Skeletal muscle satellite cell (primary cell): ENCODE data around the gene APC.

Source experiments
- H3K27me3 ChIP-seq: 2 replicates; pipeline ENCODE4 v1.7.0; 2013; ENCODE audit warnings: low read length; ENCODE audit not compliant: control insufficient read depth, insufficient read depth
- H3K36me3 ChIP-seq: 2 replicates; pipeline ENCODE4 v1.7.0; 2013; ENCODE audit warnings: mild to moderate bottlenecking, control low read depth, low read length; ENCODE audit not compliant: insufficient read depth
- H3K4me1 ChIP-seq: 2 replicates; pipeline ENCODE4 v1.7.0; 2013; ENCODE audit warnings: low read length; ENCODE audit not compliant: control insufficient read depth, insufficient read depth
- H3K4me2 ChIP-seq: 2 replicates; pipeline ENCODE4 v1.7.0; 2013; ENCODE audit warnings: mild to moderate bottlenecking, low read length
- H3K4me3 ChIP-seq: 2 replicates; pipeline ENCODE4 v1.7.0; 2013; ENCODE audit warnings: low read length
- H3K9ac ChIP-seq: 2 replicates; pipeline ENCODE4 v1.7.0; 2013; ENCODE audit warnings: mild to moderate bottlenecking, low read depth, low read length, moderate library complexity
- H3K9me3 ChIP-seq: replicated peaks from 2 replicates; pipeline ENCODE4 v1.7.0; 2013; ENCODE audit warnings: mild to moderate bottlenecking, control low read depth, low read length

The APC gene

GRCh38 chr5:112720576-112720975 is 17.1 kb upstream of the APC start:
- no peak overlapping the region for H3K4me3 ChIP-seq
- no peaks in the 10 kb centered on the region for H3K36me3 ChIP-seq
- no peaks in the 10 kb centered on the region for H3K27me3 ChIP-seq
- no peak overlapping the region for H3K9ac ChIP-seq
- H3K4me2 ChIP-seq, result no peak overlapping the region
- H3K9me3 ChIP-seq, result no peaks in the 10 kb centered on the region
- no peaks in the 10 kb centered on the region for H3K4me1 ChIP-seq

GRCh38 chr5:112724901-112725300 is 12.8 kb upstream of the APC start:
- Histone ChIP-seq H3K4me2 (no peak overlapping the region), H3K36me3 (no peaks in the 10 kb centered on the region), H3K4me3 (no peak overlapping the region), H3K9ac (no peak overlapping the region), H3K27me3 (no peaks in the 10 kb centered on the region), H3K4me1 (no peaks in the 10 kb centered on the region), H3K9me3 (no peaks in the 10 kb centered on the region)

GRCh38 chr5:112729630-112730029 is 8.1 kb upstream of the APC start:
- H3K4me1 ChIP-seq, result peaks cover 7% of the 10 kb centered on the region
- no peak overlapping the region for H3K4me2 ChIP-seq
- H3K9ac ChIP-seq, result no peak overlapping the region
- no peaks in the 10 kb centered on the region for H3K36me3 ChIP-seq
- H3K27me3 ChIP-seq, result no peaks in the 10 kb centered on the region
- H3K9me3 ChIP-seq, result no peaks in the 10 kb centered on the region
- H3K4me3 ChIP-seq, result no peak overlapping the region

- Histone ChIP-seq H3K4me1 (peaks cover 30% of the 10 kb centered on the region), H3K4me3 (no peak overlapping the region), H3K9me3 (no peaks in the 10 kb centered on the region), H3K4me2 (no peak overlapping the region), H3K36me3 (no peaks in the 10 kb centered on the region), H3K9ac (no peak overlapping the region), H3K27me3 (no peaks in the 10 kb centered on the region)
Observed at GRCh38 chr5:112732131-112732530, 5.6 kb upstream of the APC start.

- Histone ChIP-seq H3K27me3 (no peaks in the 10 kb centered on the region), H3K36me3 (no peaks in the 10 kb centered on the region), H3K4me2 (no peak overlapping the region), H3K9me3 (no peaks in the 10 kb centered on the region), H3K9ac (no peak overlapping the region), H3K4me3 (no peak overlapping the region), H3K4me1 (peaks cover 36% of the 10 kb centered on the region)
Observed at GRCh38 chr5:112733586-112733985, 4.1 kb upstream of the APC start.

GRCh38 chr5:112734597-112734996 is 3.1 kb upstream of the APC start:
- no peak overlapping the region for H3K4me2 ChIP-seq
- no peak overlapping the region for H3K4me3 ChIP-seq
- no peaks in the 10 kb centered on the region for H3K36me3 ChIP-seq
- H3K9me3 ChIP-seq, result no peaks in the 10 kb centered on the region
- peaks cover 41% of the 10 kb centered on the region for H3K4me1 ChIP-seq
- no peak overlapping the region for H3K9ac ChIP-seq
- no peaks in the 10 kb centered on the region for H3K27me3 ChIP-seq

- peak overlapping the region; percentile 56 for H3K4me2 ChIP-seq
- no peaks in the 10 kb centered on the region for H3K36me3 ChIP-seq
- peaks cover 41% of the 10 kb centered on the region for H3K4me1 ChIP-seq
- no peaks in the 10 kb centered on the region for H3K9me3 ChIP-seq
- no peaks in the 10 kb centered on the region for H3K27me3 ChIP-seq
- peak overlapping the region; percentile 3 for H3K4me3 ChIP-seq
- peak overlapping the region; percentile 35 for H3K9ac ChIP-seq
Observed at GRCh38 chr5:112735702-112736101, 2.0 kb upstream of the APC start.

- no peaks in the 10 kb centered on the region for H3K9me3 ChIP-seq
- H3K4me3 ChIP-seq, result peak overlapping the region; percentile 82
- H3K9ac ChIP-seq, result peak overlapping the region; percentile 82
- H3K4me2 ChIP-seq, result peak overlapping the region; percentile 94
- H3K36me3 ChIP-seq, result no peaks in the 10 kb centered on the region
- peaks cover 41% of the 10 kb centered on the region for H3K4me1 ChIP-seq
- no peaks in the 10 kb centered on the region for H3K27me3 ChIP-seq
Observed at GRCh38 chr5:112737070-112737462, 619 bp upstream of the APC start.

- Histone ChIP-seq H3K36me3 (no peaks in the 10 kb centered on the region), H3K9me3 (no peaks in the 10 kb centered on the region), H3K9ac (peak overlapping the region; percentile 82), H3K4me1 (peaks cover 41% of the 10 kb centered on the region), H3K27me3 (no peaks in the 10 kb centered on the region), H3K4me3 (peak overlapping the region; percentile 82), H3K4me2 (peak overlapping the region; percentile 94)
Observed at GRCh38 chr5:112738191-112738560, 491 bp downstream of the APC start.

GRCh38 chr5:112742424-112742823 is 4.7 kb downstream of the APC start:
- Histone ChIP-seq H3K4me1 (peaks cover 8% of the 10 kb centered on the region), H3K9me3 (no peaks in the 10 kb centered on the region), H3K27me3 (no peaks in the 10 kb centered on the region), H3K4me3 (no peak overlapping the region), H3K36me3 (no peaks in the 10 kb centered on the region), H3K9ac (no peak overlapping the region), H3K4me2 (no peak overlapping the region)

- Histone ChIP-seq H3K9me3 (no peaks in the 10 kb centered on the region), H3K4me1 (peaks cover 5% of the 10 kb centered on the region), H3K4me2 (no peak overlapping the region), H3K27me3 (no peaks in the 10 kb centered on the region), H3K36me3 (no peaks in the 10 kb centered on the region), H3K9ac (no peak overlapping the region), H3K4me3 (no peak overlapping the region)
Observed at GRCh38 chr5:112743631-112744030, 5.9 kb downstream of the APC start.

GRCh38 chr5:112752335-112752734 is 14.7 kb downstream of the APC start:
- Histone ChIP-seq H3K4me1 (no peaks in the 10 kb centered on the region), H3K36me3 (peaks cover 3% of the 10 kb centered on the region), H3K9ac (no peak overlapping the region), H3K4me2 (no peak overlapping the region), H3K27me3 (no peaks in the 10 kb centered on the region), H3K9me3 (no peaks in the 10 kb centered on the region), H3K4me3 (no peak overlapping the region)
